ENCODE results near the gene SERINC5.

Gene SERINC5

DNA sequence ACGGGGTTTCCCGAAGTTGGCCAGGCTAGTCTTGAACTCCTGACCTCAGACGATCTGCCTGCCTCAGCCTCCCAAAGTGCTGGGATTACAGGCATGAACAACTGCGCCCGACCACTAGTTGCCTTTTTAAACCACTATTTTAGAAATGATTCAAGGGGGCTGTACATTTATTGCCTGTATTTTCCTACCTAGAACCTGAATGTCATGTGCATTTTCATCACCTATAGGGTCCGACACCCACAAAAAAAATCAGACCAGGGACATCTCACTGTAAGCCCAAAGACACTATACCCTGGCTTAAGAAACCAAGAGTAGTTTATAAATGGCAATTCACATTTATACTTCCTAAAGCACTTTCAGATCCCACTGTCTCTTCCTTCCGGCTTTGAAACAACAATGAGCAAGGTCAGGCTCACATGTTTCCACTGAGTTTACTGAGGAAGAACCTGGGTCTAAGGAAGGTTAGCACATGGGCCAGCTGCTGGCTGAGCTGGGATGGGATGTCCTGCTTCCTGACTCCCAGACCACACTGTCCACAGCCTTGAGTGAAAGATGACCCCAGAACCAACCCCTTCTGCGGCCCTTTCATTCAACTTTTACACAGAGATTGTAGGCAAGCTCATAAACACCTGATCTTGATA, 87.3 kb downstream of the SERINC5 start:
- no peak overlapping the region for H3K4me3 ChIP-seq (ENCODE audit: low read depth, low read length)
- DNase-seq (ENCODE audit: low read depth) = no peak
- TF ChIP-seq, protein P1, sequence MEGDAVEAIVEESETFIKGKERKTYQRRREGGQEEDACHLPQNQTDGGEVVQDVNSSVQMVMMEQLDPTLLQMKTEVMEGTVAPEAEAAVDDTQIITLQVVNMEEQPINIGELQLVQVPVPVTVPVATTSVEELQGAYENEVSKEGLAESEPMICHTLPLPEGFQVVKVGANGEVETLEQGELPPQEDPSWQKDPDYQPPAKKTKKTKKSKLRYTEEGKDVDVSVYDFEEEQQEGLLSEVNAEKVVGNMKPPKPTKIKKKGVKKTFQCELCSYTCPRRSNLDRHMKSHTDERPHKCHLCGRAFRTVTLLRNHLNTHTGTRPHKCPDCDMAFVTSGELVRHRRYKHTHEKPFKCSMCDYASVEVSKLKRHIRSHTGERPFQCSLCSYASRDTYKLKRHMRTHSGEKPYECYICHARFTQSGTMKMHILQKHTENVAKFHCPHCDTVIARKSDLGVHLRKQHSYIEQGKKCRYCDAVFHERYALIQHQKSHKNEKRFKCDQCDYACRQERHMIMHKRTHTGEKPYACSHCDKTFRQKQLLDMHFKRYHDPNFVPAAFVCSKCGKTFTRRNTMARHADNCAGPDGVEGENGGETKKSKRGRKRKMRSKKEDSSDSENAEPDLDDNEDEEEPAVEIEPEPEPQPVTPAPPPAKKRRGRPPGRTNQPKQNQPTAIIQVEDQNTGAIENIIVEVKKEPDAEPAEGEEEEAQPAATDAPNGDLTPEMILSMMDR (IDR thresholded peaks at IDR 0.05; ENCODE audit: low read depth, low read length) = no peak
- TF ChIP-seq MYC (IDR thresholded peaks at IDR 0.05; ENCODE audit: low read depth, low read length) (no peak), POLR2A (IDR thresholded peaks at IDR 0.05; ENCODE audit: extremely low read depth, insufficient read length) (no peak)
- TF ChIP-seq, protein P2, sequence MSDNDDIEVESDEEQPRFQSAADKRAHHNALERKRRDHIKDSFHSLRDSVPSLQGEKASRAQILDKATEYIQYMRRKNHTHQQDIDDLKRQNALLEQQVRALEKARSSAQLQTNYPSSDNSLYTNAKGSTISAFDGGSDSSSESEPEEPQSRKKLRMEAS (IDR thresholded peaks at IDR 0.05; ENCODE audit: low read depth, low read length) = no peak

DNA sequence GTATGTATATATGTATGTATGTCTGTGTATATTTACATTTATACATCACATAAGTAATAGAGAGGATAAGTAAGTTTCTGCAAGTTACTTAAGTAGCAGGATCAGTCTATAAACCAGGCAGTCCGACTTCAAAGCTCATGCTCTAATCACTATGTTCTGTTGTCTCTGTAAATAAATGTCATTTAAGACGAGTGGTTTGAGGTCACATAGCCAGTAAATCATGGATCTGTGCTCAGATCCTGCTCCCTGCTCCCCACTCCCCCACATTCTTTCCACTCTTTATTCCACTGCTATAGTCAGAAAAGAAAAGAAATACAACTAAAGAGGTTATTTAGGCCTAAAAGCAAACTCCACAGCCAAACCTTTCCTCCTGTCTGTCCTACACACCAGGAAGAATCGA, 90.4 kb downstream of the SERINC5 start:
- no peak for DNase-seq (ENCODE audit: low read depth)
- H3K4me3 ChIP-seq (ENCODE audit: low read depth, low read length) = no peak overlapping the region
- no peak for TF ChIP-seq MYC (IDR thresholded peaks at IDR 0.05; ENCODE audit: low read depth, low read length)
- TF ChIP-seq, protein P1 (IDR thresholded peaks at IDR 0.05; ENCODE audit: low read depth, low read length) = no peak

DNA sequence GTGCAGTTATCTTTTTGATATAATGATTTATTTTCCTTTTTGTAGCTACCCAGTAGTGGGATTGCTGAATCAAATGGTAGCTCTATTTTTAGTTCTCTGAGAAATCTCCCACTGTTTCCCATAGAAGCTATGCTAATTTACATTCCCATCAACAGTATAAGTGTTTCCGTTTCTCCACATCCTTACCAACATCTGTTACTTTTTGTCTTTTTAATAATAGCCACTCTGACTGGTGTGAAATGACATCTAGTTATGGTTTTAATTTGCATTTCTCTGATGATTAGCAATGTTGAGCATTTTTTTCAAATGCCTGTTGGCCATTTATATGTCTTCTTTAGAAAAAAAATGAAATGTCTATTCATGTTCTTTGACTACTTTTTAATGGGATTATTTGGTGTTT, 94.7 kb downstream of the SERINC5 start:
- TF ChIP-seq, protein P2 (IDR thresholded peaks at IDR 0.05; ENCODE audit: low read depth, low read length) = no peak
- TF ChIP-seq POLR2A (IDR thresholded peaks at IDR 0.05; ENCODE audit: extremely low read depth, insufficient read length) (no peak), MYC (IDR thresholded peaks at IDR 0.05; ENCODE audit: low read depth, low read length) (no peak)
- TF ChIP-seq, protein P1 (IDR thresholded peaks at IDR 0.05; ENCODE audit: low read depth, low read length) = no peak
- no peak for DNase-seq (ENCODE audit: low read depth)
- H3K4me3 ChIP-seq (ENCODE audit: low read depth, low read length) = no peak overlapping the region

DNA sequence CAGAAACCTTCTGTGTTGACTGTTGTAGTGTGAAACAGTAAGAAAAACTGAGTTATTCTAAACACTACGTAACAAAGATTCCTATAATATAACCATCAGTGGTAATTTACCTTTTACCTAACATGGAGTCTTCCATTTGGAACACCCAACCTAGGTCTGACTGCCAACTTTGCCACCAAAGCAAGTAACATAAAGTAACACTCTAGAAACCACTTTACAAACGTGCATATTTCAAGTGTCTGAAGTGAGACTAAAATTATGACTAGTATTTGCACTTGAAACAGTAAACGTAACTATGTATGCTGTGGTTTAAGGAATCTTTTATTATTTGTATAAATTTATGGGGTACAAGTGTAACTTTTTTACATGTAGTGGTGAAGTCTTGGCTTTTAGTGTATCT, 95.6 kb downstream of the SERINC5 start:
- TF ChIP-seq, protein P2 (IDR thresholded peaks at IDR 0.05; ENCODE audit: low read depth, low read length) = no peak
- TF ChIP-seq POLR2A (IDR thresholded peaks at IDR 0.05; ENCODE audit: extremely low read depth, insufficient read length) (no peak), MYC (IDR thresholded peaks at IDR 0.05; ENCODE audit: low read depth, low read length) (no peak)
- TF ChIP-seq, protein P1 (IDR thresholded peaks at IDR 0.05; ENCODE audit: low read depth, low read length) = no peak
- no peak for DNase-seq (ENCODE audit: low read depth)
- no peak overlapping the region for H3K4me3 ChIP-seq (ENCODE audit: low read depth, low read length)

DNA sequence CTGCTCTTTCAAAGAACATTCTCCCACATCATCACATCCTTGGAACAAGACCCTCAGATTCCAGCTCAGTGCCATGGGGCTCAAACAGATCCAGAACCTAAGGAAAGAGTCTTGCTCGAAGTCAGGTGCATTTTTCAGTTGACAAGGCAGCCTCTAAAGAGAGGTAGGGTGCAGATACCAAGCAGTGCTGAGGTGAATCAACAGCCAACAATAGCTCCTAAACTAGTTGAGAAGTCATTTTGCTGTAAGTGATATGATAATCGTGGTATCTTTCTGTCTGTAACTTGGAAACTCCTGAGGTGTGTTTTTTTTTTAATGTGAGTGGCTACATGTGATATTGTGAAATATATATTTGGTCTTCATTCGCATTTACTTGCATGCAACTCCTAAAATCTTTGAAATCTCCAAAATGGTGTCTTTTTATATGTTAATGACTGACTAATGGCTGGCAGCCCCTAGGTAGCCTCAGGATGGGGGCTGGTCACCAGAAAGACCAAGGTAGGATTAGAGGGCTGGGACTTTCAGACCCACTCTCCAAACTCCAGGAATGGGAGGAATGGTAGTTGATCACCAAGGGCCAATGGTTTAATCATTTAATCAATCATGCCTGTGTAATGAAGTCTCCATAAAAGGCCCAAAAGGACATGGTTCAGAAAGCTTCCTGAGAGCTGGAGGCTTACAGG, 96.6 kb downstream of the SERINC5 start:
- no peak overlapping the region for H3K4me3 ChIP-seq (ENCODE audit: low read depth, low read length)
- DNase-seq (ENCODE audit: low read depth) = no peak
- TF ChIP-seq, protein P1 (IDR thresholded peaks at IDR 0.05; ENCODE audit: low read depth, low read length) = no peak
- TF ChIP-seq, protein P2 (IDR thresholded peaks at IDR 0.05; ENCODE audit: low read depth, low read length) = no peak
- TF ChIP-seq POLR2A (IDR thresholded peaks at IDR 0.05; ENCODE audit: extremely low read depth, insufficient read length) (no peak), MYC (IDR thresholded peaks at IDR 0.05; ENCODE audit: low read depth, low read length) (no peak)

Measured in NB4 (cell line).